Spleen (tissue), 7 donors: ENCODE results near the gene EMC6.

ENCODE experiments used
- POLR2AphosphoS5 ChIP-seq, 3 donors: sonication (generic); formaldehyde crosslinking; IDR thresholded peaks; one replicate each; pipeline ENCODE4 v1.5.1; 2017; ENCODE audit warnings: antibody characterized with exemption in 3 of 3
- TF ChIP-seq, protein P1 (sequence below), 11 experiments: fragments of 200-600 bp in 7 of 11; fragments of 450-650 bp in 4 of 11; sonication (generic) in 4 of 11; IDR thresholded peaks in 8 of 11; conservative IDR thresholded peaks in 3 of 11; 1 replicate in 7 of 11; 2 replicates in 4 of 11; pipeline versions ENCODE4 v1.4.0 to v1.8.0; 2016 to 2021; ENCODE audit warnings: antibody characterized with exemption in 11 of 11, inconsistent platforms in 4 of 11, mild to moderate bottlenecking in 1 of 11
- donor health status: DM: no; HTN: no; CAD: no; lungs with moderate emphysema.
- donor health status: DM: no; HTN: no; CAD: no.
- donor health status: DM: no; HTN: no; CAD: no.

DNA sequence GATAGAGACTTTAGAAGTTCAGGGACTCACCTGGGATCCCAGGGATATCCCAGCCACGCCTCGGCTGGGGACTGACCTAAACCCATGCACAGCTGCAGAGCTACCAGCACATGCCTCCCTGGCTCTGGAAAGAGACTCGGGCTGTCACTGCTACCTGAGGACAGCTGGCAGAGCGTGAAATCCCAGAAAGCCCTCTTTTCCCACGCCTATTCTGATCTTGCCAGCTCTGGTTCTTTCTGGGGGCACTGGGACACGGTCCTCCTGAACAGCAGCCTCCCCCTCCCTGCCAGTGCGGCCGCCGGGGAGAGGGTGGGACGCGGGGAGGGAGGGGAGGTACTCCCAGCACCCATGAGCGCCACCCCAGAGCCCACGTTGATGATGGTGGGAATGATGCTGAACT lies 16.6 kb downstream of the EMC6 start:
- TF ChIP-seq, protein P1, sequence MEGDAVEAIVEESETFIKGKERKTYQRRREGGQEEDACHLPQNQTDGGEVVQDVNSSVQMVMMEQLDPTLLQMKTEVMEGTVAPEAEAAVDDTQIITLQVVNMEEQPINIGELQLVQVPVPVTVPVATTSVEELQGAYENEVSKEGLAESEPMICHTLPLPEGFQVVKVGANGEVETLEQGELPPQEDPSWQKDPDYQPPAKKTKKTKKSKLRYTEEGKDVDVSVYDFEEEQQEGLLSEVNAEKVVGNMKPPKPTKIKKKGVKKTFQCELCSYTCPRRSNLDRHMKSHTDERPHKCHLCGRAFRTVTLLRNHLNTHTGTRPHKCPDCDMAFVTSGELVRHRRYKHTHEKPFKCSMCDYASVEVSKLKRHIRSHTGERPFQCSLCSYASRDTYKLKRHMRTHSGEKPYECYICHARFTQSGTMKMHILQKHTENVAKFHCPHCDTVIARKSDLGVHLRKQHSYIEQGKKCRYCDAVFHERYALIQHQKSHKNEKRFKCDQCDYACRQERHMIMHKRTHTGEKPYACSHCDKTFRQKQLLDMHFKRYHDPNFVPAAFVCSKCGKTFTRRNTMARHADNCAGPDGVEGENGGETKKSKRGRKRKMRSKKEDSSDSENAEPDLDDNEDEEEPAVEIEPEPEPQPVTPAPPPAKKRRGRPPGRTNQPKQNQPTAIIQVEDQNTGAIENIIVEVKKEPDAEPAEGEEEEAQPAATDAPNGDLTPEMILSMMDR (IDR thresholded peaks at IDR 0.05 in 8 of 11, conservative IDR thresholded peaks at IDR 0.05 in 3 of 11) = no peak
- peak; percentile 44 to 76 (median 62) for TF ChIP-seq POLR2AphosphoS5 (IDR thresholded peaks at IDR 0.05)
